GM19397 (cell line): ENCODE results near the gene TIMP2.
"Not testable (repeated sequence)": the region's sequence is repeated elsewhere in the genome, so short reads cannot be mapped to it uniquely, and the experiment has no call there.

Experiments used
- ATAC-seq: cut with Tn5 transposase; IDR thresholded peaks from one replicate; pipeline ENCODE4 v1.9.1; 2021; ENCODE audit warnings: mild to moderate bottlenecking, moderate library complexity; ENCODE audit not compliant: unreplicated experiment

TIMP2 gene, protein sequence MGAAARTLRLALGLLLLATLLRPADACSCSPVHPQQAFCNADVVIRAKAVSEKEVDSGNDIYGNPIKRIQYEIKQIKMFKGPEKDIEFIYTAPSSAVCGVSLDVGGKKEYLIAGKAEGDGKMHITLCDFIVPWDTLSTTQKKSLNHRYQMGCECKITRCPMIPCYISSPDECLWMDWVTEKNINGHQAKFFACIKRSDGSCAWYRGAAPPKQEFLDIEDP

DNA sequence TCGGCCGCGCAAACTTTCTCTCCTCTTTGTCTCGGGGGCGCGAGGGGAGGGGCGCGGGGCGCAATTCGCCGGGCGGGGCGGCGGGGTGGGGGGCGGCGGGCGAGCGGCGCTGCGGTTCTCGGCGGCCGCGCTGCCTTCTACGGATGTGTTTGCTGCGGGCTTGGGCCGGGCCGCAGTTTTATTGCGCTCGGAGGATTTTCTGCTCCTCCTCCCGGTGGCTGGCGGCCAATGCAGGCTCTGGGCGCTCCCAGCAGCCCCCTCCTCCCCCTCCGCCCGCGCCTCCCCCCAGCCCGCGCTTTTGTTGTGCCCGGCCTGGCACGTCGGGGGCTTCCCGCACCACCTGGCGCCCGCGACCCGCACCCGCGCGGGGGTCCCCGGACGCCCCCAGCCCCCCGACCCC lies at the start of gene TIMP2:
Gene TIMP2 (minus strand): TSS at position 154 of the 400 bp plus-strand sequence. CDS start 299 bp downstream, outside the sequence.
- ATAC-seq = no peak

DNA sequence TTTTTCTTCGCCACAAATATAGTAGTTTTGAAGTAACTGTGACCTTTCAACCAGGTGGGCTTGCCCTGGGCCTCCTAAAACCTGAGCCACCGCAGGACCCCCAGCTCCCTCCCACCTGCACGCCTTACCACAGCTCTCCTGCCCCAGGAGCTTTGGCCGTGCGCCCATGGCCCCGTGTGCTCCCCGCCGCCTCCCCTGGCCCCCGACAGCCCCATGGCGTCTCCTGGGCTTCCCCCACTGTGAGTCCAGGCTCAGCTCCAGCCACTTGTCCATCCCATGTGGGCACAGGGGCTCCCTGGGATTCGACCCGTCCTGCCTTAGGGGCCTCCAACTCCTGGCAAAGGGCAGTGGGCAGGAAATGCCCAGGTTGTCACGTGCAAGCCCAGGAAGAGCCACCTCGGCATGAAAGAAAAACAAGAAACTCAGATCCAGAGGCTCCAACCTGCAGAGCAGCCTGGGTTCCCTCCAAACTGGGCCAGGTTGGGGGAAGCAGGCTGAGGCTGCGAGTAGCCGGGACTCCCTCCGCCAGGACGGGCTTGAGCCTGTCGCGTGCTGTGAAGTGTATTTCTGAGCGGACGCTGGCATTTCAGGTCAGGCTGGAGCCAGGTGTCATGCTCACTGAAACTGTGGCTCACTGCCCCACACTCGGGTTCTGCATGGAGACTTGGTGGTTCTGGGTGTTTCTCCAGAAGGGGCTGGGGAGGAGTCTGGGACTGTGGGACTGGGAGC lies 48.8 kb upstream of the TIMP2 start:
- no peak for ATAC-seq

DNA sequence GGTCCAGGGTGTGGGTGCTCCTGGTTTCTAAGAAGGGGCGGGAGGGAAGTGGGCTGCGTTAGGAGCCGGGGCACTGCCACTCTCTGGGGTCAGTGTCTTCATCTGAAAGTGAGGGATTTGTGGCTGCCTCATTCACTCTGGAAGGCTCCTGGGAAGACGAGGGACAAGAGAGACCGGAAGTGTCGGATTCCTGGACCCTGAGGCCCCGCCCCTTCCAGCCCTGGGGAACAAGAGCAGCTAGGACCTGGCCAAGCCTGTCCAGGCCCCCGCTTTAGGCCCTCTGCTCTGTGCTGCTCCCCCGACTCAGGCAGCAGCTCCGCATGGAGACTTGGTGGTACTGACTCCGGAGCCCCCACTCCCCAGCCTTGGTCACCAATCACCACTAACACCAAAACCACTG lies 48.0 kb upstream of the TIMP2 start:
- no peak for ATAC-seq

DNA sequence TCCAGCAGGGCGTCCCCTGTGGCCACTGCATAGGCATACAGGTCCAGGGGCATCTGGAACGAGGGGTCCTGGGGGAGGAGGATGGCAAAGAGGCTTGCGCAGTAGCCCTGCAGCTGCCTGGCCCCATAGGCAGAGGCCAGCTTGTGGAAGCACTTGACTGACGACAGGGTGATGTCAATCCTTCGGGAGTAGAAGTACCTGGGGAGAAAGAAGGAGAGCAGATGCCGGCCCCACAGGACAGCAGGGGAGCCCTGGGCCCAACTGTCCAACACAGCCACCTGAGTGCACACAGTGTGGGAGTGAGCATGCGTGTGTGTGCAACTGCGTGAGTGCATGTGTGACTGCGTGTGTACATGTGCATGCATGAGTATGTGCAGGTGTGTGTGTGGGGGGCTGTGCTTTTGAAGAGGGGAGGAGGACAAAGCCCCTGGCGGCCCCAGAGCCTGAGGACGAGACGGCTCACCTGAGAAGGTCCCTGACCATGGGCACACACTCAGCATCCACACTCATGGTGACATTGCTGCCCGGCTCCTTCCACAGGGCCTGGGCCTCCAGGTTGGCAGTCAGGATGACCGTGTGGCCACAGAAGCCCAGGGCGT lies 47.4 kb upstream of the TIMP2 start:
- ATAC-seq = no peak

DNA sequence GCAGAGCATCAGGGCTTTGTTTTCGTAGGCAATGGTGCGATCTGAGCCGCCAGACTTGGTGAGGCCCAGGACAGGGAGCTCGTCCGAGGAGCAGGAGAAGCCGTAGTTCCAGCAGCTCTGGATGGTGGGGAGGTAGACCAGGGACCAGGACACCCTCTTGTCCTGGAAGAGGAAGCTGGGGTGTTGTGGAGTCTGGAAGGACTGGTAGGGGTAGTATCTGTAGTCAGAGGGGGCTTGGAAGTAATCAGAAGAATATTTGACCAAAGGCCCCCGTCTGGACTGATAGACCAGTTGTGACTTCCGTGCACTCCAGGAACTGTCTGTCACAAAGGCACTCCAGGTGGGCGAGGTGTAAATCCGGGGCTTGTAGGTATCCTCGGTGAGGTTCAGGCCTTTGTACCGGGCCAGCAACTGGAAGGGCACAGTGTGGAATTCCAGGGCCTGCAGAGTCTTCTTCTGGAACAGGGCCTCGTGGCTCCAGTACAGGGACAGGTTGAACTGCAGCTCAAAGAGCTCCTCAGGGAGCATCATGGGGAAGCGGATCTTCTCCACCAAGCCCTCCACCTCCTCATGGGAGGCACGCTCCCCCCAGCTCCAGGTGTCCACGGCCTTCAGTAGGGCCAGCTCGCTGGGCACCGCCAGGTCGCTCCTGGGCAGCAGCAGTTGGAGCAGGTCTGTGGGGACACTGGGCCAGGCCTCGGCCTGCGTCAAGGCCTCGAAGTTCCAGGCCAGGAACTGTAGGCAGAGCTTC lies 46.7 kb upstream of the TIMP2 start:
- no peak for ATAC-seq

DNA sequence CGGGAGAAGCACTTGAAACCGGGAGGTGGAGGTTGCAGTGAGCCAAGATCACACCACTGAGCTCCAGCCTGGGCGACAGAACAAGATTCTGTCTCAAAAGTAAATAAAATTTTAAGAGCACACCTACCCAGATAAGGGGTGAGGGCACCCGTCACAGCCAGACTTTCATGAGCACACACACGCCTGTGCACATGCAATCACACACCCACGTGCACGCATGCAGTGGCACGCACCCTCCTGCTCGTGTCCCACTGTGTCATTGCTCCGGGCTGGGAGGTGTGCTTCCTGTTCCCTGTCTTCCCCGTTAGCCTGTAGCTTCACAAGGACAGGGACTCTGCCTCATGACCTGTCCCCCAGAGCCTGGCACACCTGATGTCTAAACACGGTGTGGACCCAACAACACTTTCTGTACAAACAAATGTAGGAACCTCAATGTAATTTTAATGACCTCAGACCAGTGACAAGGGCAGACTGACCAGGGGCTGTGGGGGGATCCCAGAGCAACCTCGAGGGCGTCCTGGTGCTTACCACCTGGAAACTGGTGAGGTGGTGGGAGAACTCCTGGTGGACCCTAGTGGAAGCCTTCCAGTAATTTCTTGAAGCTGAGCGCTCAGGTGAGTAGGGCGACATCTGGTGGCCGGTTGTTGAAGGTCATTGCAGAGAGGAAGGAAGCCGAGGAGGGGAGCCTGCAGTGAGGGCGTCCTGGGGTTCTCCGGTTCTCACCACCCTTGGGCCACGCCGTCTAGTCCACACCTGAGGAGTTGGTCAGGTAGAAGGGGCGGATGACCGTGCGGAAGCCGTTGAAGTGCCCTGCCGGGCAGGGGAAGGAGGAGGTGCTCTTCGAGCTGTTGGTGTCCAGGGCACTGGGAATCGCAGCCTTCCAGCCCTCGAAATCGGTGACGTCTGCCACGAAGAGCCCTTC lies 45.9 kb upstream of the TIMP2 start:
- ATAC-seq = no peak

DNA sequence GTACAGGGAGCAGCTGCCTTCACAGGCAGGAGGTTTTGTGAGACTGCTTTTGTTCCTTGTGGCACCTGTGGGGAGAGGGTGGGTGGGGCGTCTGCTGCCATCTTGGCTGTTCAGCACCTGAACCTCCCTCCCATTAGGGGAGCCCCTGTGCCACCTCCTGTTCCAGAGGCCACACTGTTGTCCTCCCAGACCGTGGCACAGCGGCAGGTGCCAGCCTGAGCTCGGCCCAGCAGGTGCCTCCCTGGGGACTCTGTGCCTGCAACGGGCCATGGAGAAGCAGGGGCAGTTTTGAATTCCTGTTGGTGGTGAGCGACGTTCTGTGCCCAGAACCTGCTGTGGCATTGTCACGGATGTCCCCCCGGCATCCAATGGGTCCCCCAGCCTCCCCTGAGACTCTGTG lies 44.7 kb upstream of the TIMP2 start:
- no peak for ATAC-seq

DNA sequence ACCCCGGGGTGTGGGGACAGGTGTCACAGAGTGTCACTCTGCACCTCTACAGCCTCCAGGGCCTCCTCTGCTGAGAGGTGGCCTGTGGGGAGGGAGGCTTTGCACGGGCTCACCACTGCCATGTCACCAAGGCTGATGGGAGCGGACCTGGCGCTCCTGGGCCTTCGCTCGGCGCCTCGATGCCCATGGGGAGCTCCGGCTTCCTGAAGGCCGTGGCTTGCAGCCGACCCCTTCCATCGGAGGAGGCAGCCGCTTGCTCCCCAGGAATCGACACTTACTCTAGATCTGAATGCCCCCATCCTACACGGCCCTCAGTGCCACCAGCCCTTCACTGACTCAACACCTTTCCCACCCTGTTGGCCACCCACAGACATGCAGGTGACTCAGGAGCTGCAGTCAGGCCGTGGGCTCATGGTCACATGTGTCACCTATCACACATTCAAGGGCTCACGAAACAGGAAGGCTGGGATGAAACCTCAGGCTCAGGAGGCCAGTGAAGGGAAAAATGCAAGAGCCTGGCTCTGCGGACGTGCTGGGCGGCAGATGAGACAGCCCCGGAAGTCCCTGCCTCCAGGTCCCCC lies 42.7 kb upstream of the TIMP2 start:
- ATAC-seq = no peak

DNA sequence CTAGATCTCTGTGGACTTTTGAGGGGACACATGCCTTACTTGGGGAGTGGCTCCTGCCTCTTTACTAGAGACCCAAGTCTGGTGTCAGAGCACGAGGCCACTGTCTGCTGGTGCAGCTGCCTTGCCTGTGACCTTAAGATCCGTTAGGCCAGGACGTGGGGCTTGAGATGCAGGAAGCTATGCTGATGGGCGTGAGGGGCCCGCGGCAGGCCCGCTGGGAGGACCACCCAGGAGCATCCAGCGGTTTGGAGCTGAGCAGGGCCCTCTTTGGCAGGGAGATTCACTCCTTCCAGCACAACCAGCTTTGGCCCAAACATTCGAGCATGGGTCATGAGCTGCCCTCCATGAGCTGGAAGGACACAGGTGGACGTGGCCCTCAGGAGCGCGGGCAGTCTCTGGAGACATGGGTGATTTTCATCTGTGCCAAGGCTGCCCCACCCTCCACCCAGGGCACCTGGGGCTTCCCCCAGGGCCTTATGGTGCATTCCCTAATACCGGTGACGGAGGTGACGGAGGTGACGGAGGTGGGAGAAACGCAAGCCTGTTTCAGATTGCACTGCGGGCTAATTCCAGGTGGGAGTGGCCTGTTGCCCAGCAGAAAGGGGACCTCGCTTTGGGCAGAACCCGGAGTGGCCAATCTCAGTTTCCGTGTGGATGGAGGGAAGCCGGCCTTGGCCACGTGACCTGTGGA lies 41.9 kb upstream of the TIMP2 start:
- ATAC-seq = no peak

DNA sequence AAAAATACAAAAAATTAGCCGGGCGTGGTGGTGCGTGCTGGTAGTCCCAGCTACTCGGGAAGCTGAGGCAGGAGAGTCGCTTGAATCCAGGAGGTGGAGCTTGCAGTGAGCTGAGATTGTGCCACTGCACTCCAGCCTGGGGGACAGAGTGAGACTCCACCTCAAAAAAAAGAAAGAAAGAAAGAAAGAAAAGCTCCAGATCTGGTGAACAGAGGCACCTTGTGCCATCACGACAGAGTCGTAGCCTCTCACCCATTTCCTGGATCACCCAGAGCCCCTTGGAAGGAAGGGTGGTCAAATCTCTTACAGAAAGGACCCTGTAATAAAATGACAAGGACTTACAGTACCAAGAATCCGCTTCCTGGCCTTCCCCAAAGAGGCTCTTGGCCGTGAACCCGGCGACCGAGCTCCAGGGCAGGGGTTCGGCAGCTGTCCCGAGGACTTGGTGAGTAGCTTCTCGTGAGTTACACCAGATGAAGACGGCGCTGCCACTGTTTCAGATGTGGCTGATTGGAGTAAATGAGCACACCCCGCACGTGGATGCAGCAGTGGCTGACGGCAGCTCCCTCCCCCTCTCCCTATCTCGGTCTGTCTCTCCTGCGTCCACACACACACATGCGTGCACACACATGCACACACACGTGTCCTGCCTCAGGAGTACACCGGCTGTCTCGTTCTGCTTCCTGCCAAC lies 41.1 kb upstream of the TIMP2 start:
- no peak for ATAC-seq

DNA sequence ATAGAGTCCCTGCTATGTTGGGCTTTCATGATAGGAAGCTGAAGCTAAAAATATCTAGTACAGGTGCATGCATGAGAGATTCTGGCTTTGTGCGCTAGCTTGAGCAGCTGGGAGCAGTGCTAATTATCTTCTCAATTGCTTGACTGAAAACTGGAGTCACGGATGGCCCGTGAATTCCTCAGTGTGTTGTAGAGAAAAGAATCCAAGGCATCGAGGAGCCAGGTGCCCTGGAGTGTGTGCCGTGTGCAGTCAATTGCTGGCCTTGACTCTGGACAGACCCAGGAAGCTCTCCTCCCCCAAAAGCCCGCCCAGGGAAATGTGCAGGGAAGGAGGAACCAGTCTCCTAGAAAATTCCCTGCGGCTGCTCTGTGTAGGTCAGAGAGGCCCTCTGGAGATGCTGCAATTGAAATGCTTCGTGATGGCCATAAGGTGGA lies 40.3 kb upstream of the TIMP2 start:
- no peak for ATAC-seq

DNA sequence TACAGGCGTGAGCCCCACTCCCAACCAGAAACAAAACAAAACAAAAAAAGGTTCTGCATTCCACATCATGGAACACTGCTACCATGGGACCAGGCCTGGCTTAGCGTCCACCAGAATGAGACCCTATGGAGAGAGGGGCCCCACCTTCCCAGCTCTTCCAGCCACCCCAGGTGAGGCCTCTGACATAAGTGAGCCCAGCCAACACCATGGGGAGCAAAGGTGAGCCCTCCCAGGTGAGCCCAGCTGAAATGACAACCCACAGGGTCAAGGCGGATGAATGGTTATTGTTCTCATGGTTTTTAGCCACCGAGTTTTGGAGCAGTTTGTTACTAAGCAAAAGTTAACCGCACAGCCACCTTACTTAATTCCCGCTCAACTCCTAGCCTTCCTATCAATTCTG lies 38.2 kb upstream of the TIMP2 start:
- ATAC-seq = no peak

DNA sequence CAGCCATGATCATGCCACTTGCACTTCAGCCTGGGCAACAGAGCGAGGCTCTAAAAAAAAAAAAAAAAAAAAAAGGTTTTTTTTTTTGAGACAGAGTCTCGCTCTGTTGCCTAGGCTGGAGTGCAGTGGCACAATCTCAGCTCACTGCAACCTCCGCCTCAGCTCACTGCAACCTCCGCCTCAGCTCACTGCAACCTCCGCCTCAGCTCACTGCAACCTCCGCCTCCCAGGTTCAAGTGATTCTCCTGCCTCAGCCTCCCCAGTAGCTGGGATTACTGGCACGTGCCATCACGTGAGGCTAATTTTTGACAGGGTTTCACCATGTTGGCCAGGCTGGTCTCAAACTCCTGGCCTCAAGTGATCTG lies 37.8 kb upstream of the TIMP2 start:
- ATAC-seq = not testable (repeated sequence)

DNA sequence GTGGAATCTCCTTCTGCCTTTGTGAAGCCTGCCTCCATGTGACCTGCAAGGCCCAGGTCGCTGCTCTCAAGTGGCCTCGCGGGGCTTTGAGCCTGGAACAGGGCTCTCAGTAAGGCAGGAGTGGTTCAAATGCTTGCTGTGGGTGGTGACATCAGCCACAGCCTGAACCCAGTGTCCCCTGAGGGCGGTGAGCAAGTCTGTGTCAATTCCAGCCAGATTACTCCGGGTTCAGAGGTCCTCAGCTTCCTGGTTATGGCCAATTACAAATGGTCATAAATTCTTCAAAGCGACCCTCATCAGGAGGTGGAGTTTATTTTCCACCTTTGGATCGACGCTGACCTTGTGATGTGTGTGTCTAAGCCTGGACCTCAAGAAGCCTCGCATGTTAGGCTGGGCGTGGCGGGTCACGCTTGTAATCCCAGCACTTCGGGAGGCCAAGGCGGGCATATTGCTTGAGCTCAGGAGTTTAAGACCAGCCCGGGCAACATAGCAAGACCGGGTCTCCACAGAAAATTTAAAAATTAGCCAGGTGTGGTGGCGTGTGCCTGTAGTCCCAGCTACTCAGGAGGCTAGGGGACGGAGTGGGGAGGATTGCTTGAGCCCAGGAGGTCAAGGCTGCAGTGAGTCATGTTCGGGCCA lies 37.3 kb upstream of the TIMP2 start:
- ATAC-seq = no peak

DNA sequence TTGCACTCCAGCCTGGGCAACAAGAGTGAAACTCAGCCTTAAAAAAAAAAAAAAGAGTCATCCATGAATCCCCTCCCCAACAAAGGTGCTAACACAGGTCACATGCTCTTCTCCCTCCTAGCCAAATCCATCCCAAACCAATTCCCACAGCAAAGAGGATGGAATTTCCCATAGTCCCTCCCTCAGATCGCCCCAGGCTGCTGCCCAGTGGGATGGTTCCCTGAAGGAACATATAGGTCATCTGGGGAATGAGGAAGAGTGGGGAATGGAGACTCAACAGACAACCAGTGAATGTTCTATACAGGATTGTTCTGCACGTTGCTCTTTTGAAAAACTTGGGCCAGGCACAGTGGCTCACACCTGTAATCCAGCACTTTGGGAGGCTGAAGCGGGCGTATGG lies 36.4 kb upstream of the TIMP2 start:
- no peak for ATAC-seq

DNA sequence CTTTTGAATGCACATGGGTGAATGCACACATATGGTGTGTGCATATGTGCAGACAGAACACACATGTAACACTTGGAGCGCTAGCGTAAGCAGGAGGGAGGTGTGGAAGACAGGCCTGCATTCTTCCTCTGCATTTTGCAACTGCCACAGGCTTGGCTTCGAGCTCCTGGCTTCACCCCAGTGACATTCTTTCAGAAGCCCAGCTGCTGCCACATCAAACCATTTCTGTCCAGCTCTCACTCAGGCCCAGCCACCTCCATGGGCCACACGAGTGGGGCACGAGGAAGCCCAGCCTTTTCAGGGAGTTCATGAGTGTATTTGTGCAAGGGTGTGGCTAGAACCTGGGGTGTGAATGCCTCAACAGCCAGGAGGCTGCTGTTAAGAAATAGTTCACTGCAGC lies 35.7 kb upstream of the TIMP2 start:
- ATAC-seq = no peak

DNA sequence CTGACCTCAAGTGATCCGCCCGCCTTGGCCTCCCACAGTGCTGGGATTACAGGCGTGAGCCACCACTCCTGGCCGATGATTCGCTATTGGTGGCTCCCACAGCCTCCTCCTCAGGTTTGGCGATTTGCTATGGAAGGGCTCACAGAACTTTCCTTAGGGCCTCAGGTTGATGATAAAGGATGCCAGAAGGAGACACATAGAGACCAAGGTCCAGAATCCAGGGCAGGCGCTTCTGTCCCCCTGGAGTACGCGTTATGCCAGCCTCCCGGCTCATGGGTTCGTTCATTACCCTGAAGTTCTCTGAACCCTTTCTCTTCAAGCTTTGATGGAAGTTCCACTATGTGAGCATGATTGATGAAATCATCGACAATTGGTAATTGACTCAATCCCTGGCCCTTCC lies 34.6 kb upstream of the TIMP2 start:
- ATAC-seq = no peak

DNA sequence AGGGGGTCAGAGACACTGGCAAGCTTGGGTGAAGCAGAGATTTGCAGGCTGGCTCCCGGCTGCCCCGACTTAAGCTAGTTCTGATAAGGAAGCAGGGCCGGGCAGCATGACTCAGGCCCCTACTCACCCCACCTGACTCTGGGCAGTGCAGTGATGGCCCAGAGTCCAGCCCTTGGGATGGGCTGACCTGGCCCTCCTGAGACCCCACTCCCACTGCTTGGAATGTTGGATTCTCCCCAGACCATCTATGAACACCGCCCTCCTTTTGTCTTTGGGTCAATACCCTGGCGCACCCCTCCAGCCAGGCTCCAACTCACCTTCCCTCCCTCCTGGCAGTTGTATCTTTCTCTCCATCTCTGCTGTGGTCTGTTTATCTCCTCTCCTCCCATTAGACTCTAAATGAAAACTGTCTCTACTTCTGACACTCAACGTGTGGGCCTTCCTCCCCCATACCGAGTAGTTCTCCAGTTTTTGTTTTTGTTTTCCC lies 33.5 kb upstream of the TIMP2 start:
- ATAC-seq = no peak
